ENCODE data around the gene MRPS7. TPM values are rescaled to one million over a fixed set of nuclear protein-coding genes. Genes with fewer than 3 reads are reported as not detected.

Gene MRPS7
- total and polyA plus RNA-seq, 9 of the 15 experiments (the other 6 are each of a cell fraction or from before 2014, with no cell fraction given) = 107 to 244 (median 132) TPM

DNA sequence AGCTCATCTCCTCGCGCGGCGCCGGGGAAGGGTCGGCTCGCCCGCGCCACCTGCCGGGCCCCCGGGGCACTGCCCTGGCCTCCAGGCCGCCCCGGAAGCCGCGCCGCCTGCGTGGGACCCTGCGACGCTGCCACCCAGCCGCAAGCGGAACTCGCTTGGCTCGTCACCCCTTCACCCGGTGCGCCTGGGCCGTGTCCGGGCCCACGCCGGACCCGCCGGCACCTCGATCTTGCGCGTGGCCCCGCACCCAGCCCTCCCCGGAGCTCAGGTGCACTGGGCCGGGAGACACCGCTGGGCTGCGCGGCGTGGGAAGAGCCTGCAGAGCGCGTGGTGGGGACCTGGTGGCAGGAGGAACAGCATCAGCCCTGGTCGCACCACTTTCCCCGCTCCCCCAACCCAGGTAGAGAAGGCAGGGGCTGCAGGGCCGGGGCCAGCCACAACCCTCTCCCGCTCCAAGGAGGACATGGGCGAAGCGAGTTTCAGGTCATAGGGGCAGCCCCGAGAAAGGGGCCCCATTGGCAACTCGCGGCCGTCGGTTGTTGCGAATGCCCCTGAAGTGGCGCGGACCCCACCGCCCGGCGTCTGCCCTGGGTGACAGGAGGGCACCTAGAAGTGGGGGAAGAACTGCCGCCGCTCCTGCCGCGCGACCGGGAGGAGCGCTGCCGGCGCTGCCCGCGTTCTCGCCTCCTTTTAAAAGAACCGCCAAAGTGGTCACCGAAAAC is 9.7 kb downstream of the MRPS7 start (continued):
- TF ChIP-seq, protein P1, sequence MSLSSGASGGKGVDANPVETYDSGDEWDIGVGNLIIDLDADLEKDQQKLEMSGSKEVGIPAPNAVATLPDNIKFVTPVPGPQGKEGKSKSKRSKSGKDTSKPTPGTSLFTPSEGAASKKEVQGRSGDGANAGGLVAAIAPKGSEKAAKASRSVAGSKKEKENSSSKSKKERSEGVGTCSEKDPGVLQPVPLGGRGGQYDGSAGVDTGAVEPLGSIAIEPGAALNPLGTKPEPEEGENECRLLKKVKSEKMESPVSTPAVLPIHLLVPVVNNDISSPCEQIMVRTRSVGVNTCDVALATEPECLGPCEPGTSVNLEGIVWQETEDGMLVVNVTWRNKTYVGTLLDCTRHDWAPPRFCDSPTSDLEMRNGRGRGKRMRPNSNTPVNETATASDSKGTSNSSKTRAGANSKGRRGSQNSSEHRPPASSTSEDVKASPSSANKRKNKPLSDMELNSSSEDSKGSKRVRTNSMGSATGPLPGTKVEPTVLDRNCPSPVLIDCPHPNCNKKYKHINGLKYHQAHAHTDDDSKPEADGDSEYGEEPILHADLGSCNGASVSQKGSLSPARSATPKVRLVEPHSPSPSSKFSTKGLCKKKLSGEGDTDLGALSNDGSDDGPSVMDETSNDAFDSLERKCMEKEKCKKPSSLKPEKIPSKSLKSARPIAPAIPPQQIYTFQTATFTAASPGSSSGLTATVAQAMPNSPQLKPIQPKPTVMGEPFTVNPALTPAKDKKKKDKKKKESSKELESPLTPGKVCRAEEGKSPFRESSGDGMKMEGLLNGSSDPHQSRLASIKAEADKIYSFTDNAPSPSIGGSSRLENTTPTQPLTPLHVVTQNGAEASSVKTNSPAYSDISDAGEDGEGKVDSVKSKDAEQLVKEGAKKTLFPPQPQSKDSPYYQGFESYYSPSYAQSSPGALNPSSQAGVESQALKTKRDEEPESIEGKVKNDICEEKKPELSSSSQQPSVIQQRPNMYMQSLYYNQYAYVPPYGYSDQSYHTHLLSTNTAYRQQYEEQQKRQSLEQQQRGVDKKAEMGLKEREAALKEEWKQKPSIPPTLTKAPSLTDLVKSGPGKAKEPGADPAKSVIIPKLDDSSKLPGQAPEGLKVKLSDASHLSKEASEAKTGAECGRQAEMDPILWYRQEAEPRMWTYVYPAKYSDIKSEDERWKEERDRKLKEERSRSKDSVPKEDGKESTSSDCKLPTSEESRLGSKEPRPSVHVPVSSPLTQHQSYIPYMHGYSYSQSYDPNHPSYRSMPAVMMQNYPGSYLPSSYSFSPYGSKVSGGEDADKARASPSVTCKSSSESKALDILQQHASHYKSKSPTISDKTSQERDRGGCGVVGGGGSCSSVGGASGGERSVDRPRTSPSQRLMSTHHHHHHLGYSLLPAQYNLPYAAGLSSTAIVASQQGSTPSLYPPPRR (CRISPR knock-in tag; IDR thresholded peaks at IDR 0.05; ENCODE audit: borderline replicate concordance) = 0 out of 2 replicates have a peak, but pooled peaks have one; percentile 56
- TF ChIP-seq ESRRB (CRISPR knock-in tag; IDR thresholded peaks at IDR 0.05; ENCODE audit: borderline replicate concordance) = no peak
- TF ChIP-seq, protein P2, sequence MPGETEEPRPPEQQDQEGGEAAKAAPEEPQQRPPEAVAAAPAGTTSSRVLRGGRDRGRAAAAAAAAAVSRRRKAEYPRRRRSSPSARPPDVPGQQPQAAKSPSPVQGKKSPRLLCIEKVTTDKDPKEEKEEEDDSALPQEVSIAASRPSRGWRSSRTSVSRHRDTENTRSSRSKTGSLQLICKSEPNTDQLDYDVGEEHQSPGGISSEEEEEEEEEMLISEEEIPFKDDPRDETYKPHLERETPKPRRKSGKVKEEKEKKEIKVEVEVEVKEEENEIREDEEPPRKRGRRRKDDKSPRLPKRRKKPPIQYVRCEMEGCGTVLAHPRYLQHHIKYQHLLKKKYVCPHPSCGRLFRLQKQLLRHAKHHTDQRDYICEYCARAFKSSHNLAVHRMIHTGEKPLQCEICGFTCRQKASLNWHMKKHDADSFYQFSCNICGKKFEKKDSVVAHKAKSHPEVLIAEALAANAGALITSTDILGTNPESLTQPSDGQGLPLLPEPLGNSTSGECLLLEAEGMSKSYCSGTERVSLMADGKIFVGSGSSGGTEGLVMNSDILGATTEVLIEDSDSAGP (CRISPR knock-in tag; IDR thresholded peaks at IDR 0.05) = no peak
- no peak for TF ChIP-seq ZNF589 (CRISPR knock-in tag; IDR thresholded peaks at IDR 0.05; ENCODE audit: low read depth)
- no peak for TF ChIP-seq CHD4 (IDR thresholded peaks at IDR 0.05; ENCODE audit: insufficient read depth, insufficient replicate concordance, low read depth, low read length, poor library complexity, severe bottlenecking)
- TF ChIP-seq, protein P3, sequence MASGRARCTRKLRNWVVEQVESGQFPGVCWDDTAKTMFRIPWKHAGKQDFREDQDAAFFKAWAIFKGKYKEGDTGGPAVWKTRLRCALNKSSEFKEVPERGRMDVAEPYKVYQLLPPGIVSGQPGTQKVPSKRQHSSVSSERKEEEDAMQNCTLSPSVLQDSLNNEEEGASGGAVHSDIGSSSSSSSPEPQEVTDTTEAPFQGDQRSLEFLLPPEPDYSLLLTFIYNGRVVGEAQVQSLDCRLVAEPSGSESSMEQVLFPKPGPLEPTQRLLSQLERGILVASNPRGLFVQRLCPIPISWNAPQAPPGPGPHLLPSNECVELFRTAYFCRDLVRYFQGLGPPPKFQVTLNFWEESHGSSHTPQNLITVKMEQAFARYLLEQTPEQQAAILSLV (tag; IDR thresholded peaks at IDR 0.05) = no peak
- TF ChIP-seq DMBX1 (CRISPR knock-in tag; IDR thresholded peaks at IDR 0.05; ENCODE audit: borderline replicate concordance) = no peak
- TF ChIP-seq, protein P4, sequence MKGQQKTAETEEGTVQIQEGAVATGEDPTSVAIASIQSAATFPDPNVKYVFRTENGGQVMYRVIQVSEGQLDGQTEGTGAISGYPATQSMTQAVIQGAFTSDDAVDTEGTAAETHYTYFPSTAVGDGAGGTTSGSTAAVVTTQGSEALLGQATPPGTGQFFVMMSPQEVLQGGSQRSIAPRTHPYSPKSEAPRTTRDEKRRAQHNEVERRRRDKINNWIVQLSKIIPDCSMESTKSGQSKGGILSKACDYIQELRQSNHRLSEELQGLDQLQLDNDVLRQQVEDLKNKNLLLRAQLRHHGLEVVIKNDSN (CRISPR knock-in tag; IDR thresholded peaks at IDR 0.05) = no peak
- TF ChIP-seq, protein P5, sequence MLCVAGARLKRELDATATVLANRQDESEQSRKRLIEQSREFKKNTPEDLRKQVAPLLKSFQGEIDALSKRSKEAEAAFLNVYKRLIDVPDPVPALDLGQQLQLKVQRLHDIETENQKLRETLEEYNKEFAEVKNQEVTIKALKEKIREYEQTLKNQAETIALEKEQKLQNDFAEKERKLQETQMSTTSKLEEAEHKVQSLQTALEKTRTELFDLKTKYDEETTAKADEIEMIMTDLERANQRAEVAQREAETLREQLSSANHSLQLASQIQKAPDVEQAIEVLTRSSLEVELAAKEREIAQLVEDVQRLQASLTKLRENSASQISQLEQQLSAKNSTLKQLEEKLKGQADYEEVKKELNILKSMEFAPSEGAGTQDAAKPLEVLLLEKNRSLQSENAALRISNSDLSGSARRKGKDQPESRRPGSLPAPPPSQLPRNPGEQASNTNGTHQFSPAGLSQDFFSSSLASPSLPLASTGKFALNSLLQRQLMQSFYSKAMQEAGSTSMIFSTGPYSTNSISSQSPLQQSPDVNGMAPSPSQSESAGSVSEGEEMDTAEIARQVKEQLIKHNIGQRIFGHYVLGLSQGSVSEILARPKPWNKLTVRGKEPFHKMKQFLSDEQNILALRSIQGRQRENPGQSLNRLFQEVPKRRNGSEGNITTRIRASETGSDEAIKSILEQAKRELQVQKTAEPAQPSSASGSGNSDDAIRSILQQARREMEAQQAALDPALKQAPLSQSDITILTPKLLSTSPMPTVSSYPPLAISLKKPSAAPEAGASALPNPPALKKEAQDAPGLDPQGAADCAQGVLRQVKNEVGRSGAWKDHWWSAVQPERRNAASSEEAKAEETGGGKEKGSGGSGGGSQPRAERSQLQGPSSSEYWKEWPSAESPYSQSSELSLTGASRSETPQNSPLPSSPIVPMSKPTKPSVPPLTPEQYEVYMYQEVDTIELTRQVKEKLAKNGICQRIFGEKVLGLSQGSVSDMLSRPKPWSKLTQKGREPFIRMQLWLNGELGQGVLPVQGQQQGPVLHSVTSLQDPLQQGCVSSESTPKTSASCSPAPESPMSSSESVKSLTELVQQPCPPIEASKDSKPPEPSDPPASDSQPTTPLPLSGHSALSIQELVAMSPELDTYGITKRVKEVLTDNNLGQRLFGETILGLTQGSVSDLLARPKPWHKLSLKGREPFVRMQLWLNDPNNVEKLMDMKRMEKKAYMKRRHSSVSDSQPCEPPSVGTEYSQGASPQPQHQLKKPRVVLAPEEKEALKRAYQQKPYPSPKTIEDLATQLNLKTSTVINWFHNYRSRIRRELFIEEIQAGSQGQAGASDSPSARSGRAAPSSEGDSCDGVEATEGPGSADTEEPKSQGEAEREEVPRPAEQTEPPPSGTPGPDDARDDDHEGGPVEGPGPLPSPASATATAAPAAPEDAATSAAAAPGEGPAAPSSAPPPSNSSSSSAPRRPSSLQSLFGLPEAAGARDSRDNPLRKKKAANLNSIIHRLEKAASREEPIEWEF (CRISPR knock-in tag; IDR thresholded peaks at IDR 0.05) = no peak
- no peak for TF ChIP-seq CHCHD3 (CRISPR knock-in tag; IDR thresholded peaks at IDR 0.05)

Data from K562 (cell line).